ENCODE results near the gene GPD2.

The GPD2 gene

GRCh38 chr2:156435718-156436496 is at the start of gene GPD2:
Gene GPD2 (plus strand): TSS chr2:156436379. CDS start chr2:156476106, 39,727 bp downstream.
- peak; percentile 93 for DNase-seq (ENCODE audit: low read depth)

GRCh38 chr2:156394033-156394741 is 42.0 kb upstream of the GPD2 start:
- no peak for DNase-seq (ENCODE audit: low read depth)

GRCh38 chr2:156396126-156396525 is 40.1 kb upstream of the GPD2 start:
- no peak for DNase-seq (ENCODE audit: low read depth)

GRCh38 chr2:156397229-156397628 is 39.0 kb upstream of the GPD2 start:
- DNase-seq (ENCODE audit: low read depth): no peak

GRCh38 chr2:156398176-156398575 is 38.0 kb upstream of the GPD2 start:
- no peak for DNase-seq (ENCODE audit: low read depth)

- peak; percentile 95 for DNase-seq (ENCODE audit: low read depth)
Measured at GRCh38 chr2:156399224-156399949, 36.8 kb upstream of the GPD2 start.

GRCh38 chr2:156399950-156400705 is 36.1 kb upstream of the GPD2 start:
- DNase-seq (ENCODE audit: low read depth): peak; percentile 88

- peak; percentile 74 for DNase-seq (ENCODE audit: low read depth)
Measured at GRCh38 chr2:156400706-156401678, 35.2 kb upstream of the GPD2 start.

- DNase-seq (ENCODE audit: low read depth): no peak
Measured at GRCh38 chr2:156401861-156402260, 34.3 kb upstream of the GPD2 start.

GRCh38 chr2:156405586-156405985 is 30.6 kb upstream of the GPD2 start:
- peak; percentile 51 for DNase-seq (ENCODE audit: low read depth)

GRCh38 chr2:156411835-156412234 is 24.3 kb upstream of the GPD2 start:
- no peak for DNase-seq (ENCODE audit: low read depth)

- no peak for DNase-seq (ENCODE audit: low read depth)
Measured at GRCh38 chr2:156421851-156422250, 14.3 kb upstream of the GPD2 start.

GRCh38 chr2:156423674-156424282 is 12.4 kb upstream of the GPD2 start:
- DNase-seq (ENCODE audit: low read depth): no peak

GRCh38 chr2:156427074-156427473 is 9.1 kb upstream of the GPD2 start:
- DNase-seq (ENCODE audit: low read depth): no peak

- DNase-seq (ENCODE audit: low read depth): peak; percentile 54
Measured at GRCh38 chr2:156429211-156429610, 7.0 kb upstream of the GPD2 start.

- DNase-seq (ENCODE audit: low read depth): no peak
Measured at GRCh38 chr2:156430236-156430979, 5.8 kb upstream of the GPD2 start.

- peak; percentile 66 for DNase-seq (ENCODE audit: low read depth)
Measured at GRCh38 chr2:156430980-156431358, 5.2 kb upstream of the GPD2 start.

- DNase-seq (ENCODE audit: low read depth): peak; percentile 12
Measured at GRCh38 chr2:156434461-156435291, 1.5 kb upstream of the GPD2 start.

GRCh38 chr2:156435396-156435717 is 822 bp upstream of the GPD2 start:
- no peak for DNase-seq (ENCODE audit: low read depth)
